DND-41 (cell line): ENCODE data around the gene EVC2.

Experiments used
- ATAC-seq: fragments of 200-7000 bp; cut with Tn5 transposase; 3 replicates; pipeline ENCODE4 v1.9.1; 2021; ENCODE audit warnings: low read depth; ENCODE audit not compliant: insufficient read depth
- DNase-seq: peaks from one replicate; pipeline ENCODE4 v3.0.0-alpha.2; 2020
- H2AFZ ChIP-seq: 2 replicates; pipeline ENCODE4 v1.6.0; 2012; ENCODE audit warnings: low read depth, low read length
- H3K27ac ChIP-seq: 2 replicates; pipeline ENCODE4 v1.5.1; 2012; ENCODE audit warnings: low read length, inconsistent platforms
- H3K27me3 ChIP-seq: fragments of 200-600 bp; sonication (generic); 2 replicates; pipeline ENCODE4 v1.6.0; 2012; ENCODE audit warnings: low read length, mild to moderate bottlenecking, inconsistent platforms; ENCODE audit not compliant: insufficient read depth, poor library complexity
- H3K36me3 ChIP-seq: 2 replicates; pipeline ENCODE4 v1.5.1; 2012; ENCODE audit warnings: low read length, inconsistent platforms; ENCODE audit not compliant: insufficient read depth
- H3K4me1 ChIP-seq: 2 replicates; pipeline ENCODE4 v1.5.1; 2012; ENCODE audit warnings: mild to moderate bottlenecking, low read length; ENCODE audit not compliant: insufficient read depth
- H3K4me2 ChIP-seq: 2 replicates; pipeline ENCODE4 v1.6.0; 2012; ENCODE audit warnings: mild to moderate bottlenecking, moderate library complexity, low read length, inconsistent platforms; ENCODE audit not compliant: insufficient read depth
- H3K4me3 ChIP-seq, 2 experiments: fragments of 200-600 bp in 1 of 2; shearing (Covaris generic) in 1 of 2; 2 replicates each; pipeline ENCODE4 v1.5.1; 2012 to 2016; ENCODE audit warnings: inconsistent platforms in 2 of 2, low read length in 2 of 2, mild to moderate bottlenecking in 2 of 2, low read depth in 1 of 2, moderate library complexity in 1 of 2
- H3K79me2 ChIP-seq: 2 replicates; pipeline ENCODE4 v1.6.0; 2012; ENCODE audit warnings: low read length, inconsistent platforms; ENCODE audit not compliant: insufficient read depth
- H3K9ac ChIP-seq: 2 replicates; pipeline ENCODE4 v1.6.0; 2012; ENCODE audit warnings: low read depth, mild to moderate bottlenecking, inconsistent platforms, low read length, moderate library complexity
- H3K9me3 ChIP-seq: 2 replicates; pipeline ENCODE4 v1.5.1; 2012; ENCODE audit warnings: low read length, moderate library complexity, mild to moderate bottlenecking, inconsistent platforms; ENCODE audit not compliant: insufficient read depth, severe bottlenecking
- H4K20me1 ChIP-seq: 2 replicates; pipeline ENCODE4 v1.6.0; 2012; ENCODE audit warnings: low read length; ENCODE audit not compliant: insufficient read depth
- CTCF ChIP-seq: IDR thresholded peaks from 2 replicates; pipeline ENCODE4 v1.5.1; 2012; ENCODE audit warnings: borderline replicate concordance, low read length, moderate library complexity, mild to moderate bottlenecking; ENCODE audit not compliant: poor library complexity, severe bottlenecking; ENCODE audit errors: extremely low read depth
- EZH2 ChIP-seq: IDR thresholded peaks from 3 replicates; pipeline ENCODE4 v1.6.1; 2012; ENCODE audit warnings: borderline replicate concordance, low read depth, mild to moderate bottlenecking, moderate library complexity, low read length, inconsistent platforms; ENCODE audit not compliant: severe bottlenecking

EVC2 gene

GRCh38 chr4:5552451-5552850 is 155.9 kb downstream of the EVC2 start:
- H3K27ac ChIP-seq = no peak overlapping the region
- H3K4me1 ChIP-seq = no peaks in the 10 kb centered on the region
- no peak overlapping the region for H3K4me2 ChIP-seq
- H4K20me1 ChIP-seq = no peaks in the 10 kb centered on the region
- ATAC-seq (no peak), DNase-seq (no peak)
- H2AFZ ChIP-seq = no peak overlapping the region
- no peaks in the 10 kb centered on the region for H3K27me3 ChIP-seq
- H3K9me3 ChIP-seq = peaks cover 5% of the 10 kb centered on the region
- no peak overlapping the region for H3K4me3 ChIP-seq
- TF ChIP-seq EZH2 = no peak
- TF ChIP-seq CTCF = no peak
- H3K36me3 ChIP-seq = no peaks in the 10 kb centered on the region
- H3K79me2 ChIP-seq = no peaks in the 10 kb centered on the region
- no peak overlapping the region for H3K9ac ChIP-seq

GRCh38 chr4:5547651-5548249 is 160.6 kb downstream of the EVC2 start:
- Histone ChIP-seq H3K79me2 (no peaks in the 10 kb centered on the region), H3K27me3 (no peaks in the 10 kb centered on the region), H2AFZ (no peak overlapping the region), H3K4me1 (no peaks in the 10 kb centered on the region), H3K9ac (no peak overlapping the region), H3K4me2 (no peak overlapping the region), H3K27ac (no peak overlapping the region), H3K36me3 (no peaks in the 10 kb centered on the region), H3K4me3 (no peak overlapping the region), H3K9me3 (peaks cover 13% of the 10 kb centered on the region), H4K20me1 (no peaks in the 10 kb centered on the region)
- DNase-seq = no peak
- no peak for ATAC-seq
- TF ChIP-seq CTCF = no peak
- TF ChIP-seq EZH2 = no peak

GRCh38 chr4:5545271-5545670 is 163.1 kb downstream of the EVC2 start:
- no peak for ATAC-seq
- Histone ChIP-seq H3K27me3 (no peaks in the 10 kb centered on the region), H3K36me3 (no peaks in the 10 kb centered on the region), H3K4me2 (no peak overlapping the region), H3K9me3 (peaks cover 13% of the 10 kb centered on the region), H3K27ac (no peak overlapping the region), H3K4me3 (no peak overlapping the region), H2AFZ (no peak overlapping the region), H3K9ac (no peak overlapping the region), H3K4me1 (no peaks in the 10 kb centered on the region), H3K79me2 (no peaks in the 10 kb centered on the region), H4K20me1 (no peaks in the 10 kb centered on the region)
- TF ChIP-seq CTCF = no peak
- no peak for TF ChIP-seq EZH2
- DNase-seq = no peak
